ENCODE measurements around the gene PLCB4.
A peak's percentile ranks its signal among the peaks of the same experiment; 100 is the strongest.

The PLCB4 gene

GRCh38 chr20:9241232-9241692 lies 172.4 kb downstream of the PLCB4 start:
- TF ChIP-seq CTCF (IDR thresholded peaks at IDR 0.05; ENCODE audit: low read depth, low read length, missing control alignments) = no peak
- peak; percentile 97 for DNase-seq (ENCODE audit: low read depth)
- in situ Hi-C loops (cut with HindIII; ENCODE audit: low sequenced_read_pairs) = no loop called here

GRCh38 chr20:9241721-9242427 lies 173.0 kb downstream of the PLCB4 start:
- in situ Hi-C loops (cut with HindIII; ENCODE audit: low sequenced_read_pairs) = no loop called here
- peak; percentile 39 for DNase-seq (ENCODE audit: low read depth)
- TF ChIP-seq CTCF (IDR thresholded peaks at IDR 0.05; ENCODE audit: low read depth, low read length, missing control alignments) = no peak
- no peak overlapping the region for H3K4me3 ChIP-seq (ENCODE audit: low read depth, low read length)

More at GRCh38 chr20:9241232-9241692, 172.4 kb downstream of the PLCB4 start:
- H3K4me3 ChIP-seq (ENCODE audit: low read depth, low read length) = no peak overlapping the region

- TF ChIP-seq CTCF (IDR thresholded peaks at IDR 0.05; ENCODE audit: low read depth, low read length, missing control alignments) = no peak
- in situ Hi-C loops (cut with HindIII; ENCODE audit: low sequenced_read_pairs) = no loop called here
- no peak for DNase-seq (ENCODE audit: low read depth)
These were observed 175.1 kb downstream of the PLCB4 start for GRCh38 chr20:9243986-9244385.

GRCh38 chr20:9244811-9245210 lies 175.9 kb downstream of the PLCB4 start:
- in situ Hi-C loops (cut with HindIII; ENCODE audit: low sequenced_read_pairs) = no loop called here

More at GRCh38 chr20:9243986-9244385, 175.1 kb downstream of the PLCB4 start:
- no peak overlapping the region for H3K4me3 ChIP-seq (ENCODE audit: low read depth, low read length)

GRCh38 chr20:9246731-9247130 lies 177.8 kb downstream of the PLCB4 start:
- in situ Hi-C loops (cut with HindIII; ENCODE audit: low sequenced_read_pairs) = no loop called here
- DNase-seq (ENCODE audit: low read depth) = no peak
- H3K4me3 ChIP-seq (ENCODE audit: low read depth, low read length) = no peak overlapping the region
- TF ChIP-seq CTCF (IDR thresholded peaks at IDR 0.05; ENCODE audit: low read depth, low read length, missing control alignments) = no peak

More at GRCh38 chr20:9244811-9245210, 175.9 kb downstream of the PLCB4 start:
- DNase-seq (ENCODE audit: low read depth) = no peak
- TF ChIP-seq CTCF (IDR thresholded peaks at IDR 0.05; ENCODE audit: low read depth, low read length, missing control alignments) = no peak
- H3K4me3 ChIP-seq (ENCODE audit: low read depth, low read length) = no peak overlapping the region

GRCh38 chr20:9250511-9250910 lies 181.6 kb downstream of the PLCB4 start:
- no peak overlapping the region for H3K4me3 ChIP-seq (ENCODE audit: low read depth, low read length)
- in situ Hi-C loops (cut with HindIII; ENCODE audit: low sequenced_read_pairs) = no loop called here
- DNase-seq (ENCODE audit: low read depth) = no peak
- TF ChIP-seq CTCF (IDR thresholded peaks at IDR 0.05; ENCODE audit: low read depth, low read length, missing control alignments) = no peak

All from astrocyte of the cerebellum (primary cell).